ENCODE data around the gene APBB3. TPM values are rescaled to one million over a fixed set of nuclear protein-coding genes. Genes with fewer than 3 reads are reported as not detected.
A peak's percentile ranks its signal among the peaks of the same experiment; 100 is the strongest.

APBB3 gene
- total and polyA plus RNA-seq, 9 of the 15 experiments (the other 6 are each of a cell fraction or from before 2014, with no cell fraction given) = 0.17 to 24.3 (median 9.5) TPM

GRCh38 chr5:140549237-140550144, 14.9 kb downstream of the APBB3 start (continued):
- TF ChIP-seq PTTG1 (tag; IDR thresholded peaks at IDR 0.05; ENCODE audit: low read depth) = no peak
- TF ChIP-seq SPI1 (IDR thresholded peaks at IDR 0.05; ENCODE audit: borderline replicate concordance, low read depth, low read length) = peak; percentile 60; the same call in 1 of the 2 replicates
- 0 out of 4 replicates have a peak, but pooled peaks of 1 of the 2 experiments have one; percentile 11 for TF ChIP-seq FOXK2 (conservative IDR thresholded peaks at IDR 0.05 in 1 of 2, IDR thresholded peaks at IDR 0.05 in 1 of 2; ENCODE audit: low read depth in 2 of 2)
- no peak for TF ChIP-seq RCOR1 (IDR thresholded peaks at IDR 0.05; ENCODE audit: borderline replicate concordance in 1 of 2, low read depth in 2 of 2, low read length in 2 of 2)
- TF ChIP-seq ERF (CRISPR knock-in tag; IDR thresholded peaks at IDR 0.05) = 0 out of 2 replicates have a peak, but pooled peaks have one; percentile 14
- TF ChIP-seq MYNN (IDR thresholded peaks at IDR 0.05) = 0 out of 2 replicates have a peak, but pooled peaks have one; percentile 8
- TF ChIP-seq MYNN (CRISPR knock-in tag; IDR thresholded peaks at IDR 0.05) = no peak
- TF ChIP-seq KDM1A (IDR thresholded peaks at IDR 0.05) = 0 out of 4 replicates have a peak, but pooled peaks of 1 of the 2 experiments have one; percentile 7
- TF ChIP-seq SRF (CRISPR knock-in tag; IDR thresholded peaks at IDR 0.05) = 0 out of 4 replicates have a peak, but pooled peaks of 1 of the 2 experiments have one; percentile 4
- peak; percentile 94 for TF ChIP-seq HMBOX1 (IDR thresholded peaks at IDR 0.05)
- peak; percentile 98 for TF ChIP-seq NFIC (IDR thresholded peaks at IDR 0.05)
- no peak for TF ChIP-seq IRF9 (tag; IDR thresholded peaks at IDR 0.05)
- peak; percentile 54; the same call in 1 of the 2 replicates for TF ChIP-seq SUPT5H (IDR thresholded peaks at IDR 0.05)
- peak; percentile 73; the same call in 1 of the 2 replicates for TF ChIP-seq THRB (CRISPR knock-in tag; conservative IDR thresholded peaks at IDR 0.05)
- TF ChIP-seq POLR2B (IDR thresholded peaks at IDR 0.05; ENCODE audit: low read depth, partially characterized antibody) = peak; percentile 63
- peak; percentile 50; the same call in 1 of the 2 replicates for TF ChIP-seq TFAP4 (CRISPR knock-in tag; IDR thresholded peaks at IDR 0.05; ENCODE audit: borderline replicate concordance)
- TF ChIP-seq CTBP1 (IDR thresholded peaks at IDR 0.05; ENCODE audit: borderline replicate concordance) = peak; percentile 48; the same call in 1 of the 2 replicates
- TF ChIP-seq CCAR2 (IDR thresholded peaks at IDR 0.05; ENCODE audit: low read depth, low read length) = no peak
- TF ChIP-seq POLR2AphosphoS5 (IDR thresholded peaks at IDR 0.05; ENCODE audit: control insufficient read depth, insufficient read depth, low read depth, low read length) = peak; percentile 48
- no peak for TF ChIP-seq MCM5 (IDR thresholded peaks at IDR 0.05; ENCODE audit: low read depth)
- 0 out of 2 replicates have a peak, but pooled peaks have one; percentile 32 for TF ChIP-seq ZBTB17 (CRISPR knock-in tag; IDR thresholded peaks at IDR 0.05)
- TF ChIP-seq GABPB1 (CRISPR knock-in tag; IDR thresholded peaks at IDR 0.05) = 0 out of 2 replicates have a peak, but pooled peaks have one; percentile 17
- peak; percentile 46 for TF ChIP-seq POLR2A (conservative IDR thresholded peaks at IDR 0.05)
- TF ChIP-seq SIRT6 (IDR thresholded peaks at IDR 0.05; ENCODE audit: low read depth, low read length) = peak; percentile 28

All from K562 (cell line).